GM19397 (cell line): ENCODE results near the gene ILF2.
"Not testable (repeated sequence)": the region's sequence is repeated elsewhere in the genome, so short reads cannot be mapped to it uniquely, and the experiment has no call there.

Experiments
- ATAC-seq: cut with Tn5 transposase; IDR thresholded peaks from one replicate; pipeline ENCODE4 v1.9.1; 2021; ENCODE audit warnings: mild to moderate bottlenecking, moderate library complexity; ENCODE audit not compliant: unreplicated experiment

ILF2 gene

GRCh38 chr1:153679337-153680119 is 8.7 kb upstream of the ILF2 start:
- no peak for ATAC-seq

GRCh38 chr1:153678519-153679336 is 7.9 kb upstream of the ILF2 start, which contains the start of gene NPR1:
Gene NPR1, plus strand, starts transcription at chr1:153678688. Its CDS starts 421 bp downstream, at chr1:153679109.
- no peak for ATAC-seq

- no peak for ATAC-seq
Observed at GRCh38 chr1:153677718-153678518, 7.1 kb upstream of the ILF2 start.

- no peak for ATAC-seq
Observed at GRCh38 chr1:153673511-153673910, 2.7 kb upstream of the ILF2 start.

- ATAC-seq, result peak; percentile 14
Observed at GRCh38 chr1:153671628-153672353, 998 bp upstream of the ILF2 start.

GRCh38 chr1:153670257-153670858 is 435 bp downstream of the ILF2 start:
- no peak for ATAC-seq

GRCh38 chr1:153669606-153670005 is 1.2 kb downstream of the ILF2 start:
- no peak for ATAC-seq

GRCh38 chr1:153668672-153669071 is 2.1 kb downstream of the ILF2 start:
- ATAC-seq, result not testable (repeated sequence)

- ATAC-seq, result no peak
Observed at GRCh38 chr1:153667439-153667838, 3.4 kb downstream of the ILF2 start.

- no peak for ATAC-seq
Observed at GRCh38 chr1:153663211-153663610, 7.6 kb downstream of the ILF2 start.

GRCh38 chr1:153662269-153662668 is 8.5 kb downstream of the ILF2 start:
- no peak for ATAC-seq

GRCh38 chr1:153661111-153661708 is 9.6 kb downstream of the ILF2 start:
- no peak for ATAC-seq

- no peak for ATAC-seq
Observed at GRCh38 chr1:153659656-153660055, 11.1 kb downstream of the ILF2 start.

- ATAC-seq, result no peak
Observed at GRCh38 chr1:153659175-153659534, 11.6 kb downstream of the ILF2 start.

GRCh38 chr1:153658400-153659174 is 12.2 kb downstream of the ILF2 start, which contains the start of gene SNAPIN:
Gene SNAPIN, plus strand, starts transcription at chr1:153658703. Its CDS starts 41 bp downstream, at chr1:153658744.
- peak; percentile 91 for ATAC-seq

GRCh38 chr1:153655333-153655732 is 15.5 kb downstream of the ILF2 start:
- no peak for ATAC-seq

- no peak for ATAC-seq
Observed at GRCh38 chr1:153652805-153653500, 17.8 kb downstream of the ILF2 start.

- no peak for ATAC-seq
Observed at GRCh38 chr1:153651771-153652170, 19.0 kb downstream of the ILF2 start.
